GM12878 (cell line): ENCODE measurements around the gene SAPCD2. TPM values are rescaled to one million over a fixed set of nuclear protein-coding genes. Genes with fewer than 3 reads are reported as not detected.

Source experiments
- ATAC-seq: fragments of 200-7000 bp; cut with Tn5 transposase; 3 replicates; pipeline ENCODE4 v1.9.1; 2020; ENCODE audit warnings: mild to moderate bottlenecking, moderate library complexity
- BruUV-seq: library from RNA; stranded (reverse); fragments of 400-500 nt; replicated peaks from 2 replicates; lab custom pipeline; 2021; lab: Mats Ljungman, UMichigan
- CTCF ChIA-PET: fragments of 300-600 bp; sonication (Branson Sonifier 250); formaldehyde crosslinking; extraction: SDS; loops from one replicate; lab custom pipeline; 2021; ENCODE audit warnings: inconsistent platforms; lab: Yijun Ruan, JAX
- POLR2A ChIA-PET: fragments of 350-600 bp; formaldehyde crosslinking; extraction: SDS; loops from one replicate; lab custom pipeline; 2021; ENCODE audit warnings: inconsistent platforms; lab: Charles Lee
- RAD21 ChIA-PET: fragments of 300-600 bp; sonication (Branson Sonifier 250); formaldehyde crosslinking; loops from one replicate; lab custom pipeline; 2023; ENCODE audit warnings: antibody characterized with exemption; ENCODE audit not compliant: unreplicated experiment; lab: Charles Lee
- SMC1A ChIA-PET: fragments of 300-600 bp; sonication (Branson Sonifier 250); formaldehyde crosslinking; loops from one replicate; lab custom pipeline; 2023; ENCODE audit not compliant: unreplicated experiment, uncharacterized antibody; lab: Charles Lee
- DNase-seq: peaks from one replicate; pipeline ENCODE4 v3.0.0-alpha.2; 2011; ENCODE audit warnings: low read depth, low spot score
- FAIRE-seq: peaks from 3 replicates; lab custom pipeline; 2011; peaks lifted over from hg19 to GRCh38; lab: Jason Lieb, UNC
- H2AFZ ChIP-seq: 2 replicates; pipeline ENCODE4 v1.6.0; 2011; ENCODE audit warnings: low read depth, low read length, control low read depth; ENCODE audit not compliant: control insufficient read depth
- H3K27ac ChIP-seq: 2 replicates; pipeline ENCODE4 v1.5.1; 2011; ENCODE audit warnings: control low read depth; ENCODE audit not compliant: control insufficient read depth, insufficient read depth
- H3K27me3 ChIP-seq, 2 experiments: replicated peaks in 1 of 2; 2 replicates each; pipeline versions ENCODE4 v1.6.0 to v1.6.1; 2011; ENCODE audit warnings: low read length in 1 of 2; ENCODE audit not compliant: control insufficient read depth in 2 of 2, insufficient read depth in 2 of 2
- H3K36me3 ChIP-seq, 2 experiments: 2 replicates each; pipeline ENCODE4 v1.5.1; 2011; ENCODE audit warnings: low read length in 1 of 2; ENCODE audit not compliant: control insufficient read depth in 2 of 2, insufficient read depth in 2 of 2
- H3K4me1 ChIP-seq: 2 replicates; pipeline ENCODE4 v1.6.1; 2011; ENCODE audit warnings: mild to moderate bottlenecking, low read length, moderate library complexity, mixed read lengths; ENCODE audit not compliant: control insufficient read depth, insufficient read depth
- H3K4me2 ChIP-seq: 2 replicates; pipeline ENCODE4 v1.6.0; 2011; ENCODE audit warnings: control low read depth; ENCODE audit not compliant: control insufficient read depth, insufficient read depth
- H3K4me3 ChIP-seq: fragments of 200-600 bp; sonication (generic); 2 replicates; pipeline ENCODE4 v1.5.1; 2016
- H3K79me2 ChIP-seq: 2 replicates; pipeline ENCODE4 v1.6.0; 2011; ENCODE audit warnings: low read length; ENCODE audit not compliant: control insufficient read depth, insufficient read depth
- H3K9ac ChIP-seq: 2 replicates; pipeline ENCODE4 v1.8.0; 2011; ENCODE audit warnings: low read length, control low read depth, mixed read lengths; ENCODE audit not compliant: control insufficient read depth, insufficient read depth
- H3K9me3 ChIP-seq: replicated peaks from 3 replicates; pipeline ENCODE4 v1.5.1; 2011; ENCODE audit warnings: mild to moderate bottlenecking, low read length; ENCODE audit not compliant: control insufficient read depth, insufficient read depth
- H4K20me1 ChIP-seq: 2 replicates; pipeline ENCODE4 v1.6.0; 2011; ENCODE audit not compliant: control insufficient read depth, insufficient read depth
- BCL11A ChIP-seq: IDR thresholded peaks from 2 replicates; pipeline ENCODE4 v1.6.1; 2011; ENCODE audit warnings: low read depth, low read length
- CBFB ChIP-seq: IDR thresholded peaks from 2 replicates; pipeline ENCODE4 v1.6.1; 2016; ENCODE audit warnings: antibody characterized with exemption, low read depth
- CBX5 ChIP-seq: sonication (generic); IDR thresholded peaks from 2 replicates; pipeline ENCODE4 v1.6.1; 2016; ENCODE audit warnings: low read depth, moderate library complexity, mild to moderate bottlenecking, inconsistent platforms
- EZH2 ChIP-seq: IDR thresholded peaks from 2 replicates; pipeline ENCODE4 v1.6.1; 2012; ENCODE audit warnings: low read depth, mild to moderate bottlenecking, control low read depth, inconsistent platforms, low read length, borderline replicate concordance; ENCODE audit not compliant: control insufficient read depth
- HDGF ChIP-seq: fragments of 450-650 bp; IDR thresholded peaks from 2 replicates; pipeline ENCODE4 v1.6.1; 2016; ENCODE audit warnings: antibody characterized with exemption
- IRF4 ChIP-seq: IDR thresholded peaks from 2 replicates; pipeline ENCODE4 v1.6.1; 2011; ENCODE audit warnings: low read depth, low read length
- MYC ChIP-seq: IDR thresholded peaks from 2 replicates; pipeline ENCODE4 v1.6.1; 2011; ENCODE audit warnings: mild to moderate bottlenecking, low read length, moderate library complexity, inconsistent platforms; ENCODE audit not compliant: insufficient read depth, insufficient replicate concordance, insufficient read length, severe bottlenecking
- NFIC ChIP-seq: IDR thresholded peaks from 2 replicates; pipeline ENCODE4 v1.6.1; 2012; ENCODE audit warnings: low read depth, mild to moderate bottlenecking, inconsistent platforms, low read length, moderate library complexity
- PAX5 ChIP-seq: IDR thresholded peaks from 2 replicates; pipeline ENCODE4 v1.6.1; 2011; ENCODE audit warnings: low read depth, low read length, borderline replicate concordance
- RBBP5 ChIP-seq: fragments of 200-600 bp; sonication (generic); conservative IDR thresholded peaks from 2 replicates; pipeline ENCODE4 v1.6.1; 2016
- SREBF2 ChIP-seq: IDR thresholded peaks from 2 replicates; pipeline ENCODE4 v1.6.1; 2012; ENCODE audit warnings: mild to moderate bottlenecking, low read length
- TCF12 ChIP-seq: IDR thresholded peaks from 2 replicates; pipeline ENCODE4 v1.6.1; 2011; ENCODE audit warnings: low read depth, mild to moderate bottlenecking, low read length
- ZBED1 ChIP-seq: IDR thresholded peaks from 2 replicates; pipeline ENCODE4 v1.6.1; 2016; ENCODE audit warnings: borderline replicate concordance
- WGBS: methylation state at CpG from one replicate; pipeline ENCODE4 v1.1.6; 2016; ENCODE audit warnings: low lambda C conversion rate; ENCODE audit not compliant: insufficient replicate concordance, insufficient coverage; ENCODE audit errors: missing lambda C conversion rate; 5-methylcytosine and 5-hydroxymethylcytosine counted together
- in situ Hi-C: fragments of 300-500 bp; cut with MboI; formaldehyde crosslinking; loops from 9 replicates; pipeline ENCODE4 v1.14.3; 2018; ENCODE audit warnings: mixed read lengths
- intact Hi-C: fragments of 100-400 bp; cut with micrococcal nuclease; formaldehyde crosslinking; loops from one replicate; pipeline ENCODE4 v1.14.2; 2022; ENCODE audit not compliant: unreplicated experiment
- polyA plus RNA-seq, 11 experiments: library from polyadenylated mRNA; depleted of rRNA in 4 of 11; unstranded in 6 of 11; stranded (reverse) in 5 of 11; fragments of >200 nt; fragmentation: Nextera tagmentation in 4 of 11; fragmentation: Illumina TruSeq in 1 of 11; extraction: Ambion mirVana in 4 of 11; extraction: Trizol in 1 of 11; gene quantifications; 1 replicate in 1 of 11; 2 replicates in 10 of 11; pipeline versions ENCODE4 v1.2.1 to v1.2.3, GENCODE V29; 2011 to 2016; ENCODE audit warnings: inconsistent platforms in 2 of 11, missing spikeins in 2 of 11, low read depth in 1 of 11
- total RNA-seq, 4 experiments: library from RNA; depleted of rRNA in 3 of 4; stranded (reverse); fragments of >200 nt in 3 of 4; fragmentation: Illumina TruSeq in 1 of 4; extraction: Trizol in 1 of 4; gene quantifications; 2 replicates each; pipeline versions ENCODE4 v1.2.1 to v1.2.3, GENCODE V29; 2013 to 2021
- TF ChIP-seq, protein P1 (sequence below): fragments of 450-650 bp; formaldehyde crosslinking; IDR thresholded peaks from 2 replicates; pipeline ENCODE4 v1.4.0; 2022; ENCODE audit warnings: mild to moderate bottlenecking, moderate library complexity
- TF ChIP-seq, protein P2 (sequence below): IDR thresholded peaks from 2 replicates; pipeline ENCODE4 v1.6.1; 2012; ENCODE audit warnings: mild to moderate bottlenecking, low read depth, low read length
- TF ChIP-seq, protein P3 (sequence below): fragments of 150-350 bp; IDR thresholded peaks from 2 replicates; pipeline ENCODE4 v1.6.1; 2014; ENCODE audit warnings: mild to moderate bottlenecking, low read depth, low read length
- TF ChIP-seq, protein P4 (sequence below): IDR thresholded peaks from 2 replicates; pipeline ENCODE4 v1.6.1; 2011; ENCODE audit warnings: borderline replicate concordance, low read depth, mild to moderate bottlenecking, moderate library complexity, mixed read lengths, low read length; ENCODE audit not compliant: insufficient read depth; ENCODE audit errors: extremely low read length

The SAPCD2 gene
- total and polyA plus RNA-seq, 10 of the 15 experiments (the other 5 are each of a cell fraction or from before 2014, with no cell fraction given): 1.6 to 35.2 (median 7.2) TPM

DNA sequence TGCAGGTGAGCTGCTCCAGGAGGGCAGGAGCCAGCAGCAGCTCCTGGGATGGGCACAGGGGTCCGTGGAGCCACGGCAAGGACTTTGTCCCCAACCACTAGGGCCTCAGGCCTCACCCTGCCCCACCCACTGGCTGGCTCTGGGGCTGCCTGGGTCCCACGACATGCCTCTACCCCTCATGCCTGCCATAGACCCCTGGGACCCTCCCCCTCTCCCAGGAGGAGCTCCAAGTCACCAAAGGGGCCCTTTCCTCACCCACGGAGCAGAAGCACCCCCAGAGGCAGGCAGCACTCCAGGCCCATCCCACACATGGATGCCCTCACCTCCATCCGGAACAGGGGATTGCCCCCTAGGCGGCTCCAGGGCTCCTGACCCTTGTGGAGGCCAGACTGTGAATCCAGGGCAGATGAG, 48.8 kb downstream of the SAPCD2 start:
- ChIA-PET CTCF (interaction anchor here (1.1 to 1.4 kb wide), 2 partner anchors 42 to 102 kb away, joined by 3 read pairs; no protein-coding TSS in a partner anchor), SMC1A (no interaction called here), POLR2A (interaction anchor here (0.6 to 1.0 kb wide), 2 partner anchors 31 to 211 kb away, joined by 4 read pairs; no protein-coding TSS in a partner anchor), RAD21 (no interaction called here)
- no peak overlapping the region for H3K27ac ChIP-seq
- DNase-seq: no peak
- in situ Hi-C loops: no loop called here
- intact Hi-C loops: no loop called here
- H4K20me1 ChIP-seq: no peaks in the 10 kb centered on the region
- H2AFZ ChIP-seq: no peak overlapping the region
- no peak for ATAC-seq
- no peak overlapping the region for H3K4me2 ChIP-seq
- no peaks in the 10 kb centered on the region for H3K79me2 ChIP-seq
- BruUV-seq: no TSS peak
- no peaks in the 10 kb centered on the region; the same call in 2 of the 3 replicates for H3K9me3 ChIP-seq
- no peaks in the 10 kb centered on the region for H3K4me1 ChIP-seq
- H3K27me3 ChIP-seq: no peaks in the 10 kb centered on the region
- H3K9ac ChIP-seq: no peak overlapping the region
- H3K4me3 ChIP-seq: no peak overlapping the region
- no peak for FAIRE-seq
- no peaks in the 10 kb centered on the region for H3K36me3 ChIP-seq
- WGBS: 92% methylated on average over 6 of the region's 6 CpGs
- no peak for TF ChIP-seq PAX5
- no peak for TF ChIP-seq CBX5
- TF ChIP-seq MYC: no peak
- TF ChIP-seq, protein P1, sequence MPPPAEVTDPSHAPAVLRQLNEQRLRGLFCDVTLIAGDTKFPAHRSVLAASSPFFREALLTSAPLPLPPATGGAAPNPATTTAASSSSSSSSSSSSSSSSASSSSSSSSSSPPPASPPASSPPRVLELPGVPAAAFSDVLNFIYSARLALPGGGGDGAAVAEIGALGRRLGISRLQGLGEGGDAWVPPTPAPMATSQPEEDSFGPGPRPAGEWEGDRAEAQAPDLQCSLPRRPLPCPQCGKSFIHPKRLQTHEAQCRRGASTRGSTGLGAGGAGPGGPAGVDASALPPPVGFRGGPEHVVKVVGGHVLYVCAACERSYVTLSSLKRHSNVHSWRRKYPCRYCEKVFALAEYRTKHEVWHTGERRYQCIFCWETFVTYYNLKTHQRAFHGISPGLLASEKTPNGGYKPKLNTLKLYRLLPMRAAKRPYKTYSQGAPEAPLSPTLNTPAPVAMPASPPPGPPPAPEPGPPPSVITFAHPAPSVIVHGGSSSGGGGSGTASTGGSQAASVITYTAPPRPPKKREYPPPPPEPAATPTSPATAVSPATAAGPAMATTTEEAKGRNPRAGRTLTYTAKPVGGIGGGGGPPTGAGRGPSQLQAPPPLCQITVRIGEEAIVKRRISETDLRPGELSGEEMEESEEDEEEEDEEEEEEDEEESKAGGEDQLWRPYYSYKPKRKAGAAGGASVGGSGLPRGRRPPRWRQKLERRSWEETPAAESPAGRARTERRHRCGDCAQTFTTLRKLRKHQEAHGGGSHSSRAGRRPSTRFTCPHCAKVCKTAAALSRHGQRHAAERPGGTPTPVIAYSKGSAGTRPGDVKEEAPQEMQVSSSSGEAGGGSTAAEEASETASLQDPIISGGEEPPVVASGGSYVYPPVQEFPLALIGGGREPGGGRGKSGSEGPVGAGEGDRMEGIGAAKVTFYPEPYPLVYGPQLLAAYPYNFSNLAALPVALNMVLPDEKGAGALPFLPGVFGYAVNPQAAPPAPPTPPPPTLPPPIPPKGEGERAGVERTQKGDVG (CRISPR knock-in tag): no peak
- no peak for TF ChIP-seq ZBED1
- TF ChIP-seq, protein P2, sequence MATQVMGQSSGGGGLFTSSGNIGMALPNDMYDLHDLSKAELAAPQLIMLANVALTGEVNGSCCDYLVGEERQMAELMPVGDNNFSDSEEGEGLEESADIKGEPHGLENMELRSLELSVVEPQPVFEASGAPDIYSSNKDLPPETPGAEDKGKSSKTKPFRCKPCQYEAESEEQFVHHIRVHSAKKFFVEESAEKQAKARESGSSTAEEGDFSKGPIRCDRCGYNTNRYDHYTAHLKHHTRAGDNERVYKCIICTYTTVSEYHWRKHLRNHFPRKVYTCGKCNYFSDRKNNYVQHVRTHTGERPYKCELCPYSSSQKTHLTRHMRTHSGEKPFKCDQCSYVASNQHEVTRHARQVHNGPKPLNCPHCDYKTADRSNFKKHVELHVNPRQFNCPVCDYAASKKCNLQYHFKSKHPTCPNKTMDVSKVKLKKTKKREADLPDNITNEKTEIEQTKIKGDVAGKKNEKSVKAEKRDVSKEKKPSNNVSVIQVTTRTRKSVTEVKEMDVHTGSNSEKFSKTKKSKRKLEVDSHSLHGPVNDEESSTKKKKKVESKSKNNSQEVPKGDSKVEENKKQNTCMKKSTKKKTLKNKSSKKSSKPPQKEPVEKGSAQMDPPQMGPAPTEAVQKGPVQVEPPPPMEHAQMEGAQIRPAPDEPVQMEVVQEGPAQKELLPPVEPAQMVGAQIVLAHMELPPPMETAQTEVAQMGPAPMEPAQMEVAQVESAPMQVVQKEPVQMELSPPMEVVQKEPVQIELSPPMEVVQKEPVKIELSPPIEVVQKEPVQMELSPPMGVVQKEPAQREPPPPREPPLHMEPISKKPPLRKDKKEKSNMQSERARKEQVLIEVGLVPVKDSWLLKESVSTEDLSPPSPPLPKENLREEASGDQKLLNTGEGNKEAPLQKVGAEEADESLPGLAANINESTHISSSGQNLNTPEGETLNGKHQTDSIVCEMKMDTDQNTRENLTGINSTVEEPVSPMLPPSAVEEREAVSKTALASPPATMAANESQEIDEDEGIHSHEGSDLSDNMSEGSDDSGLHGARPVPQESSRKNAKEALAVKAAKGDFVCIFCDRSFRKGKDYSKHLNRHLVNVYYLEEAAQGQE: no peak
- TF ChIP-seq HDGF: no peak
- TF ChIP-seq, protein P3, sequence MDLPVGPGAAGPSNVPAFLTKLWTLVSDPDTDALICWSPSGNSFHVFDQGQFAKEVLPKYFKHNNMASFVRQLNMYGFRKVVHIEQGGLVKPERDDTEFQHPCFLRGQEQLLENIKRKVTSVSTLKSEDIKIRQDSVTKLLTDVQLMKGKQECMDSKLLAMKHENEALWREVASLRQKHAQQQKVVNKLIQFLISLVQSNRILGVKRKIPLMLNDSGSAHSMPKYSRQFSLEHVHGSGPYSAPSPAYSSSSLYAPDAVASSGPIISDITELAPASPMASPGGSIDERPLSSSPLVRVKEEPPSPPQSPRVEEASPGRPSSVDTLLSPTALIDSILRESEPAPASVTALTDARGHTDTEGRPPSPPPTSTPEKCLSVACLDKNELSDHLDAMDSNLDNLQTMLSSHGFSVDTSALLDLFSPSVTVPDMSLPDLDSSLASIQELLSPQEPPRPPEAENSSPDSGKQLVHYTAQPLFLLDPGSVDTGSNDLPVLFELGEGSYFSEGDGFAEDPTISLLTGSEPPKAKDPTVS: no peak
- TF ChIP-seq TCF12: no peak
- TF ChIP-seq, protein P4, sequence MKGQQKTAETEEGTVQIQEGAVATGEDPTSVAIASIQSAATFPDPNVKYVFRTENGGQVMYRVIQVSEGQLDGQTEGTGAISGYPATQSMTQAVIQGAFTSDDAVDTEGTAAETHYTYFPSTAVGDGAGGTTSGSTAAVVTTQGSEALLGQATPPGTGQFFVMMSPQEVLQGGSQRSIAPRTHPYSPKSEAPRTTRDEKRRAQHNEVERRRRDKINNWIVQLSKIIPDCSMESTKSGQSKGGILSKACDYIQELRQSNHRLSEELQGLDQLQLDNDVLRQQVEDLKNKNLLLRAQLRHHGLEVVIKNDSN: no peak
- TF ChIP-seq CBFB: no peak
- no peak for TF ChIP-seq BCL11A
- TF ChIP-seq NFIC: no peak
- TF ChIP-seq EZH2: no peak
- no peak for TF ChIP-seq RBBP5
- TF ChIP-seq SREBF2: no peak
- TF ChIP-seq IRF4: no peak
